IPS DF 6.9 (cell line): ENCODE results near the gene PKMYT1.

Source experiments
- DNase-seq: peaks from one replicate; pipeline ENCODE4 v3.0.0-alpha.2; 2013; ENCODE audit warnings: low read depth, low spot score
- H3K27ac ChIP-seq: one replicate; pipeline ENCODE4 v1.5.1; 2013; ENCODE audit warnings: low read length, control low read depth
- H3K27me3 ChIP-seq: 2 replicates; pipeline ENCODE4 v1.6.1; 2013; ENCODE audit warnings: mild to moderate bottlenecking, low read length; ENCODE audit not compliant: control insufficient read depth, insufficient read depth
- H3K36me3 ChIP-seq: 2 replicates; pipeline ENCODE4 v1.6.1; 2013; ENCODE audit warnings: low read length; ENCODE audit not compliant: control insufficient read depth, insufficient read depth
- H3K4me1 ChIP-seq: 2 replicates; pipeline ENCODE4 v1.6.1; 2013; ENCODE audit warnings: low read length; ENCODE audit not compliant: control insufficient read depth, insufficient read depth
- H3K4me3 ChIP-seq: 2 replicates; pipeline ENCODE4 v1.5.1; 2013; ENCODE audit warnings: mild to moderate bottlenecking, low read length
- H3K9me3 ChIP-seq: 2 replicates; pipeline ENCODE4 v1.6.1; 2013; ENCODE audit warnings: low read length, inconsistent platforms; ENCODE audit not compliant: control insufficient read depth, insufficient read depth
- WGBS: extraction: QIAGEN DNeasy Blood & Tissue Kit; methylation state at CpG from one replicate; pipeline ENCODE4 v1.1.7; 2013; ENCODE audit warnings: mixed read lengths, missing lambda C conversion rate; ENCODE audit not compliant: insufficient read length, insufficient coverage; 5-methylcytosine and 5-hydroxymethylcytosine counted together

The PKMYT1 gene

DNA sequence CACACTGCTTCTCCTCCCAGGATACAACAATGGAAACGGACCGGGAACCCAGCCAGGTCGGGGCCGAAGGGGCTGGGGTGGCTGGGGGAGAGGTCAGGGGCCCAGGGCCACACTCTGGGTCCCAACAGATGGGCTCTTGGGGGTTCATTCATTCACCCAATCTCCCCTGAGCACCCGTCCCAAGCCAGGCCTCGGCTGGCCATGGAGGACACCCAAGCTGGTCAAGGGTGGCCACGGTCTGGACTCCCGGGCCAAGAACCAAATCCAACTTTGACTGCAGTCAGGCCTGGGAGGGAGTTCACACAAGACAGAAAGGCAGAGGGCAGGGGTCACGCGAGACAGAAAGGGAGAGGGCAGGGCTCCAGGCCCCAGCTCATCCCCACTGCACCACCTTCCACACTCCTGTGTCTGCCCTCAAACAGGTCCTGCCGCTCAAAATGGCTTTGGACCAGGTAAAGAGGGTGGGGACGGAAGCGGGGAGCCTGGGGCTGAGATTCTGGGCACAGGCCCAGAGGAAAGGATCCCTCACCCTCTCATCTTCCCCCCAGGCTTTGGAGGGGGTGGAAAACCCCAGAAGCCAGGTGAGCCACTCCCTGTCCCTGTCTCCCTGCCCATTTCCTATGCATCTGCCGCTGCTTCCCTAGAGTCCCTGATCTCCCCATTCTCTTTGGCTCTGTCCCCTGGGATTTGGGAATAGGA, 12.3 kb upstream of the PKMYT1 start:
- no peaks in the 10 kb centered on the region for H3K27me3 ChIP-seq
- DNase-seq, result no peak
- no peaks in the 10 kb centered on the region for H3K9me3 ChIP-seq
- no CpG with 5 or more reads among the region's 14 CpGs for WGBS
- H3K4me3 ChIP-seq, result no peak overlapping the region
- H3K27ac ChIP-seq, result no peak overlapping the region
- H3K36me3 ChIP-seq, result no peaks in the 10 kb centered on the region; the same call in 1 of the 2 replicates
- peaks cover 9% of the 10 kb centered on the region for H3K4me1 ChIP-seq

DNA sequence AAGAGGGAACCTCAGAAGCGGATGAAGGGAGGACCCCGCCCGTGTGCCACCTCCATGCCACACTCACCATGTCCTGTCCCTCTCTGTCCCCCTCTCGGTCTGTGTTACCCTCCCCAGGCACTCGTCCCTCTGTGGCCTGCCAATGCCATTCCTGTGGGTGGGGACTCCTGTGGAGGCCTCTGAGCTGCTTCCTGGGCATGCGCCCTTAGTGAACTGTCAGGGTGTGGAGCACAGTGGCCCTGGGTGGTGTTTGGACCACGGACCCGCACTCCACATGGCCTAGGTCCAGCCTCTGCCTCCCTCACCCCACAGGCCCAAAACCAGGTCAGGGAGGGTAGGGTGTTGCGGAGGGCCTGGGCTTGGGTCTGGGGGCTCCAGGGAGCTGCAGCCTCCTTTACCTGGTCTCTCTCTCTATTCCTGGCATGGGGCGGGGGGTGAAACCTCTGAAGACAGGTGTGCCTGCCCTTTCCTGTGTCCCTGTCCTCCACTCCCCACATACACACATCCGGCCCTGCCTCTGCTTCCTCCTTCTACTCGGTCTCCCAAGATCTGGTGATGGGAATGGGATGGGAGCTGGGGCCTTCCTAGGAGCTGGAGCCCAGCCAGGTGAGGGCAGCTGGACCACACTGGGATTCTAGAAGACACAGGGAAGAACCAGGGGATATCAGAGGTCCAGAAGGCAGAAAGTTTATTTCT, 11.5 kb upstream of the PKMYT1 start:
- Histone ChIP-seq H3K4me3 (no peak overlapping the region), H3K36me3 (no peaks in the 10 kb centered on the region; the same call in 1 of the 2 replicates), H3K4me1 (peaks cover 9% of the 10 kb centered on the region), H3K9me3 (no peaks in the 10 kb centered on the region), H3K27me3 (no peaks in the 10 kb centered on the region), H3K27ac (no peak overlapping the region)
- DNase-seq, result no peak
- WGBS, result no CpG with 5 or more reads among the region's 12 CpGs

DNA sequence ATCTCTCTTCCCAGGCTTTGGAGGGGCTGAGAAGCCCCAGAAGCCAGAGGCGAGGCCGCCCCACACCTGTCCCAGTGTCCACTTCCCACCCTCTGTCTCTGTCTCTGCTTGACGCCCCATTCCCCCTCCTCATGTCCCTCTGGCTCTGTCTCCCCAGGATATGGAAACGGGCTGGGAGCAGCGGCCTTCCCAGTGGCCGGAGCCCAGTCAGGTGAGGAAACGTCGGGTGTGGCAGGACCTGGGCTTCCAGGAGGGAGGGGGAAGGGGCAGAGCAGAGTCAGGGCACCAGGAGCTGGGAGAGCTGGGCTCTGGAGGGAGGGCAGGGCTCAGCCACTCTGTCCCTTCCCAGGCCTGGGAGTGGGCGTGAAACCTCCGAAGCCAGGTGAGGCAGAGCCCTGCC, 10.6 kb upstream of the PKMYT1 start:
- H3K27me3 ChIP-seq, result no peaks in the 10 kb centered on the region
- H3K4me3 ChIP-seq, result no peak overlapping the region
- DNase-seq, result no peak
- H3K36me3 ChIP-seq, result no peaks in the 10 kb centered on the region; the same call in 1 of the 2 replicates
- no peak overlapping the region for H3K27ac ChIP-seq
- no peaks in the 10 kb centered on the region for H3K9me3 ChIP-seq
- peaks cover 9% of the 10 kb centered on the region for H3K4me1 ChIP-seq
- no CpG with 5 or more reads among the region's 10 CpGs for WGBS

DNA sequence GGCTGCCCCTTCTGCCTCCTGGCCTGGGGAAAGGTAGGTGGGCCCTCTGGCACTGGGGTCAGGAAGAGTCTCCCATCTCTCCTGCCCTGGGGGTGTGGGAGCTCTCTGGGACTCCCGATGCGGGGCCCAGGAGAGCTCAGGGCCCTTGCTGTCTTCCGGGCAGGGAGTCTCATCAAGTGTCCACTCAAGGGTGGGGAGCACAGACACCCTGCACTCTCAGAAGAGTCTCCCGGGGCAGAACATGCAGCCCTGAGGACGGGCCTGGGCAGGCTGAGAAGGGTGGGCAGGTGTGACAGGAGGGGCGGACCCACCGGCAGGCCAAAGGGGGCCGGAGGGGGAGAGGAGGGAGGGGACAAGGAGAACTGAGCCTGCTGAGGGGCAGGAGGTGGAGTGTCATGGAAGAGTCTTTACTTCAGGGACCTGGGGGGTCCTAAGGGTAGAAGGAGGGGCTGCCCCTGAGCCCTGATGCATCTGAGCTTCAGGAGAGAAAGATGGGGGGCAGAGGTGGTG, 8.4 kb upstream of the PKMYT1 start:
- H3K27ac ChIP-seq, result no peak overlapping the region
- WGBS, result no CpG with 5 or more reads among the region's 8 CpGs
- H3K4me1 ChIP-seq, result peaks cover 9% of the 10 kb centered on the region
- no peak overlapping the region for H3K4me3 ChIP-seq
- no peaks in the 10 kb centered on the region; the same call in 1 of the 2 replicates for H3K36me3 ChIP-seq
- no peak for DNase-seq
- H3K9me3 ChIP-seq, result no peaks in the 10 kb centered on the region
- no peaks in the 10 kb centered on the region for H3K27me3 ChIP-seq

DNA sequence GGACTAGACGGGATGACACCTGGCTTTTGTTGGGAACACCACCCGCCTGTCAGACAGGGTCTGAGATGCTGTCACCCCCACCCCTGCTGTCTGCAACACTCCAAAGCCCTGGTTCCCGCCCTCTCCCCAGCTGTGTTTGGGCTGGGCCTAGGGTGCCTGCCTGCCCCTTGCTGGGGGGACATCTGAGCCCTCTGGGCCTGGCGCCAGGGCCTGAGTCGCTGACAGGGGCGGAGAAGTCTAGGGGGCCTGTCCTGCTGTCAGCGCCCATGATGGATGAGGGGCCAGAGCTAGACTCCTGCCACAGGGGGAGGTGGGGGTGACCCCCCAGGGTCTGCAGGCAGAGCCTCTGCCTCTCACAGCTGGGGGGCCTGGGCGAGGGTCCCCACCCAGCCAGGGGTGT, 7.6 kb upstream of the PKMYT1 start:
- Histone ChIP-seq H3K27ac (no peak overlapping the region), H3K36me3 (no peaks in the 10 kb centered on the region; the same call in 1 of the 2 replicates), H3K27me3 (no peaks in the 10 kb centered on the region), H3K4me3 (no peak overlapping the region), H3K4me1 (peaks cover 12% of the 10 kb centered on the region), H3K9me3 (no peaks in the 10 kb centered on the region)
- no CpG with 5 or more reads among the region's 8 CpGs for WGBS
- DNase-seq, result no peak

DNA sequence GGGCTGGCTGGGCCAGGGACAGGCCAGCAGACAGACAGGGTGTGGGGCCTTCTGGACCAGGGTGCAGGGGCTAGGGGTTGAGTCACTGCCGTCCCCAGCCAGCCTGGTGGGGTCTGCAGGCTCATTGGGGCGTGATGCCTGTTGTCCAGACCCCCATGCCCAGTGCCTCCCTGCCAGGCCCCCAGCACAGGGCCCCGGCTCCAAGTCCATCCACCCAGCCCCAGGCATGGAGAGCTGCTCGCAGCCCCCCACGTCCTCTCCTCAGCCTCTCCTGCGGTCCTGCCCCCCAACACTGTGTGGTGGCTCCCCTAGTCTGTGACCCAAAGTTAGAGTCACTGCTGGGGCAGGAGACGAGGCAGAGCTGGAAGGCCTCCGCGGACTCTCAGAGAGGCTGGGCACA, 7.0 kb upstream of the PKMYT1 start:
- H3K27me3 ChIP-seq, result no peaks in the 10 kb centered on the region
- peaks cover 12% of the 10 kb centered on the region for H3K4me1 ChIP-seq
- no peak overlapping the region for H3K27ac ChIP-seq
- no peaks in the 10 kb centered on the region for H3K9me3 ChIP-seq
- no peaks in the 10 kb centered on the region; the same call in 1 of the 2 replicates for H3K36me3 ChIP-seq
- DNase-seq, result no peak
- no CpG with 5 or more reads among the region's 9 CpGs for WGBS
- no peak overlapping the region for H3K4me3 ChIP-seq

DNA sequence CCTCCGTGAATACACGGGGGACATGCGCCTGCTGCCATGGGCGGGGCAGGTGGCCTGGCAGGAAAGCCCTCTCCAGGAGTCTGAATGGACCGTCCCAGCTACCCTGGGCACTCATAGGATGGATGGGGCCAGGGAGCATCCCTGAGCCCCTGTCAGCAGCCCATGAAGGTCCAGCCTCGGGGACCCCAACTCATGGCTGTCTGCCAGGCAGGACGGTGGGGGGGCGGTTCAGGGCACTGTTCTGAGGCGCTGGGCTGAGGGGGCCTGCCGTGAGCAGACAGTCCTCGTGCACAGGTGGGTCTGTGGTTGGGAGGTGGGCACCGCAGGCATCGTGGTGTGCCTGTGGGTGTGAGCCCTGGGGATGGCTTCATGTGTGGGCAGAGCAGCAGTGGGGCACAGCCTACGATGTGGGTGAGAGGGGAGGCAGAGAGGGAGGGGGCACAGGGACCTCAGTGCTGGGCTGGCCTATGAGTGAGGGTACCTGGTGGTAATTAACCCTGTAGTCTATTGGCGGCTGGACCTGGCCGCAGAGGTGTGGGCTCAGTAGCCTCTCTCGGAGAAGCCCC, 6.5 kb upstream of the PKMYT1 start:
- H3K9me3 ChIP-seq, result no peaks in the 10 kb centered on the region
- no peaks in the 10 kb centered on the region; the same call in 1 of the 2 replicates for H3K36me3 ChIP-seq
- no peak overlapping the region for H3K4me3 ChIP-seq
- no CpG with 5 or more reads among the region's 17 CpGs for WGBS
- no peak for DNase-seq
- H3K27ac ChIP-seq, result no peak overlapping the region
- H3K27me3 ChIP-seq, result no peaks in the 10 kb centered on the region
- H3K4me1 ChIP-seq, result peaks cover 14% of the 10 kb centered on the region

DNA sequence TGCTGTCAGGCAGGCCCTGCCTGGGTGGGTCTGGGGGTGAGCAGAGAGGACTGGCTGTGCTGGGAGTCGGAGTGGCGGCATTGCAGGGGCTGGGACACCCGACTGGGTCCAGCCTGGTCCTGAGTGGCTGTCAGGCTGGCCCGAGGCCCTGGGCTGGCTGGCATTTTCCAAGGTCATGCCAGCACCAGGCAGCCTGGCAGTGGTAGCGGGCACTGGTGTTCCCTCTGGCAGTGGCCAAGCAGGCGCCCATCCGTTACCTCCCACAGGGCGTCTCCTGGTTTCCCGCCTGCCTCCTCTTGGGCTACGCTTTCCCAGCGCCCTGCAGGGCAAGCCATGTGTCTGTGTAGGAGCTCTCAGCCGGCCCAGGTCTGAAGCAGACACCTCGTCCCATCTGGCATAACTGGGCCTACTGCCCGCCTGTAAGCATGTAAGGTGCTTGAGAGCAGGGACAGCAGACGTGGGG, 5.7 kb upstream of the PKMYT1 start:
- DNase-seq, result no peak

DNA sequence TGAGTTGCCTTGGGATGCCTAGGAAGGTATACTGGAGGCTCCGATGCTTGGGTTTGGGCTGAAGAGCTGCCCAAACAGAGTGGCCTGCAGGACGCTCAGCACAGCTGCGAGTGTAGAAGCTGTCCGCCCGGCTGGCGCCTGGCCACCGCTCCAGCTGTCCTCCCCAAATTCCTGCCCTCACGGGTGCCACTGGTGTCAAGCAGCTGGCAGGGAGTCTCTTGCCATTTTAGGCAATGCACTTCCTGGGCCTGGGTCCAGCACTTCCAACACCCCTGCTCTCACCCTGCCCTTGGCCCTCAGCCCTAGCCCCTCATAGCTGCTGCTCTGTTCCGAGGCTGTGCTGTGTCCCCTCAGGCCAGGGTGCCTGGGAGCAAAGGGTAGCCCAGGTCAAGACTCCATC, 5.2 kb upstream of the PKMYT1 start:
- no CpG with 5 or more reads among the region's 9 CpGs for WGBS
- H3K4me1 ChIP-seq, result peaks cover 10% of the 10 kb centered on the region
- no peaks in the 10 kb centered on the region for H3K27me3 ChIP-seq
- DNase-seq, result no peak
- no peak overlapping the region for H3K4me3 ChIP-seq
- no peaks in the 10 kb centered on the region for H3K9me3 ChIP-seq
- no peak overlapping the region for H3K27ac ChIP-seq
- H3K36me3 ChIP-seq, result no peaks in the 10 kb centered on the region; the same call in 1 of the 2 replicates

More for the DNA sequence above, 5.7 kb upstream of the PKMYT1 start:
- Histone ChIP-seq H3K27me3 (no peaks in the 10 kb centered on the region), H3K9me3 (no peaks in the 10 kb centered on the region), H3K27ac (no peak overlapping the region), H3K36me3 (no peaks in the 10 kb centered on the region; the same call in 1 of the 2 replicates), H3K4me1 (peaks cover 14% of the 10 kb centered on the region), H3K4me3 (no peak overlapping the region)
- no CpG with 5 or more reads among the region's 15 CpGs for WGBS

DNA sequence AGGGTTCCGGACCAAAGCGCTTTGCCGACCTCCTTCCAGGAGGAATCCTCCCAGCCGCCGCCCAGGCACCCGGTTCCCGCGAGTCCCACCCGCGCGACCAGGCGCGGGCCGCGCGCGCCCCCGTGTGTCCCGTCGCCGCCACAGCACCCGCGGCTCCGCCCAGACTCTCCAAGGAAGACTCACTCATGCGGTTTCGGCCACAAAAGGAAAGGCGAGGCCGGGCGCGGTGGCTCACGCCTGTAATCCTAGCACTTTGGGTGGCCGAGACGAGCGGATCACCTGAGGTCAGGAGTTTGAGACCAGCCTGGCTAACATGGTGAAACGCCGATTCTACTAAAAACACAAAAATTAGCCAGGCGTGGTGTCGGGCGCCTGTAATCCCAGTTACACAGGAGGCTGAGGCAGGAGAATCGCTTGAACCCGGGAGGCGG, 3.5 kb upstream of the PKMYT1 start:
- no peak for DNase-seq
- Histone ChIP-seq H3K27ac (no peak overlapping the region), H3K4me1 (peaks cover 5% of the 10 kb centered on the region), H3K27me3 (no peaks in the 10 kb centered on the region), H3K4me3 (no peak overlapping the region), H3K9me3 (no peaks in the 10 kb centered on the region), H3K36me3 (no peaks in the 10 kb centered on the region; the same call in 1 of the 2 replicates)
- WGBS, result no CpG with 5 or more reads among the region's 42 CpGs
